Stimulated activated CD4-positive, alpha-beta T cell treated with anti-CD3 and anti-CD28 coated beads, Interleukin-12 subunit alpha, Interleukin-12 subunit beta, amount 100 ng/mL, for 24 hours (primary cell): ENCODE data around the gene CLOCK.
A peak's percentile ranks its signal among the peaks of the same experiment; 100 is the strongest.
"Not testable (repeated sequence)": the region's sequence is repeated elsewhere in the genome, so short reads cannot be mapped to it uniquely, and the experiment has no call there.

Experiments used
- DNase-seq, 2 experiments: peaks; one replicate each; pipeline ENCODE4 v3.0.0-alpha.2; 2020; ENCODE audit warnings: low read depth in 2 of 2

Gene CLOCK

GRCh38 chr4:55546756-55547465, at the start of gene CLOCK:
CLOCK (minus strand) TSS chr4:55546909; CDS start chr4:55482785, 64,124 bp downstream.
- DNase-seq = peak; percentile 70 to 81

DNA sequence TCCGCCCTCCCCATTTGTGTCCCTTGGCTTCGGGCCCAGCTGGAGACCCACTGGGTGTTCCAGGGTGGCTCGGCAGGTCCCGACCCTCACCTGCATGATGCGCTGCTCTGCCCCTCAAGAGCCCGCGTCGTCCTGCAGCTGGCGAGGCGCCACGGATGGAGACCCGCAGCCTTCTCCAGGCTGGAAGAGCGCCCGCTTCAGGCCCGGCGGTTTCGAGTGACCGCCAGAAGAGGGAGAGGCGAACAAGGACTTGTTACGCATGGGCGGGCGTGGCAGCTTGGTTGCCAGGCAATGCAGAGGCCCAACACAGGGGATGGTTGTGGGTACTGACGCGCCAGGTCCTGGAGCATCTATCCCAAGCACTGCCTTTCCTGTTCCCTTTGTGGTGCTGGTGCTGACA, 45.3 kb upstream of the CLOCK start, which contains the start of gene PDCL2:
TSS of gene PDCL2 (minus strand) at position 232 of the 400 bp plus-strand sequence. CDS start at position 96, 136 bp downstream.
- DNase-seq = no peak

- no peak for DNase-seq
Measured at GRCh38 chr4:55588160-55588559, 41.5 kb upstream of the CLOCK start.

GRCh38 chr4:55582773-55583172, 36.1 kb upstream of the CLOCK start:
- DNase-seq = not testable (repeated sequence)

DNA sequence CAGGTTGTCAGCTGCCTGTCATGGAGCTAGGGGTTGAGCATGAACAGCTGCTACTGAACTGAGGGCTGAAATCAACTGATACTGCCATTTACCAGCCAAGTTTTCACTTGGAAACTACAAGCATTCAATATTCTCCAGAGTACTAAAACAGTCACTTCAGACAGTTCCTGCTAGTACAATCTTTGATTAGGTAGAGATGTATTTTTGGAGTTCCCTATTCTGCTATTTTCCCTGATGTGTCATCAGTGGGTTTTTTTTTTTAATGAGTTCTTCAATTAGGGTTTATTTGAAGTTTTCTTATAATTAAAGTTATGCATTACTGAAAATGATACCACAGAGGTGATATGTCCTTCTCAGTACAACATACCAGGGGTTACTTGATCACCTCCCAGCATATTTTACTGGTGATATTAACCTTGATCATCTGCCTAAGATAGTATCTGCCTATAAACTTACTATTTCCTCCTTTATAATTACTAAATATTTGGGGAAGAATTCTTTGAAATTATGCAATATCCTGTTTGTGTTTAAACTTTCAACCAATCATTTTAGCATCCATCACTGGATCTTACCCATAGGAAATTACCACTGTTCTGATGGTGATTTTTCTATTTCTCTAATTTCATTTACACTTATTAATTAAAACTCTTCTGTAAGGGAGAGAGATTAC, 31.8 kb upstream of the CLOCK start:
- DNase-seq = no peak

GRCh38 chr4:55575513-55575912, 28.8 kb upstream of the CLOCK start:
- no peak for DNase-seq

DNA sequence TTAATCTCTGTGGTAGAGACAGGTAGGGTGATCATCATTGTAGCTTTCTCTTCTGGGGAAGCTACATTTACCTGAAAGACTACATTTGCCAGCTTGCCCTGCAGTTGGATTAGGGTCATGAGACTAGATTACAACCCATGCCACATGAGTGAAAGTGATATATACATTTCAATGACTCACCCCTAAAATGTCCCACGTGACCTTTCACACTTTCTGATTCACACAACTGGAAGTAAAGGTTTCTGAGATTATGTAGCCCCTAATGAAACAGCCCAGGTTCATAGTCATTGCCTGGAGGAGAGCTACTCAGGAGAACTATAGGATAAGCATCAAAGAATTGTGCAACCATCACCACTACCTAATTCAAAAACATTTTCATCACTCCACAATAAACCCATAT, 27.5 kb upstream of the CLOCK start:
- no peak for DNase-seq

DNA sequence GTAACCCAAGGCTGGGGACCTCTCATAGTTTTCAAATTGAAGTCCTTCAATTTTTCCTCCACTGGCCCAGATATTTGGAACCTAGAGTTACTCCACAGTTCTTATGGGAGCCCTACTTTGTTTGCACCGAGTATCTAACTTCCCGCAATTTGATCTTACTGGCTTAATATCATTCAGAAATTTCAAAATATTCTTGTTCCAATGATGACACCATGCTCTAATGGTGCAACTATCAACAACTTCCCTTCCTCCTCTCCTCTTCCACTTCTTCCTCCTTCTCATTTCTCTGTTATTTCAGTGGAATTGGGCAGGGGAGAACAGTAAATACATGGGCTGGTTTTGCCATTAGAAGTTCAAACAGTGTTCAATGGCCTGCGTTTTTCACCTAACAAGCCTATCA, 25.1 kb upstream of the CLOCK start:
- no peak for DNase-seq

- no peak for DNase-seq
Measured at GRCh38 chr4:55568905-55569504, 22.3 kb upstream of the CLOCK start.

GRCh38 chr4:55561889-55562288, 15.2 kb upstream of the CLOCK start:
- DNase-seq = no peak

GRCh38 chr4:55560096-55560495, 13.4 kb upstream of the CLOCK start:
- no peak for DNase-seq

- no peak for DNase-seq
Measured at GRCh38 chr4:55554453-55555030, 7.8 kb upstream of the CLOCK start.

- no peak for DNase-seq
Measured at GRCh38 chr4:55553441-55554201, 6.9 kb upstream of the CLOCK start.

DNA sequence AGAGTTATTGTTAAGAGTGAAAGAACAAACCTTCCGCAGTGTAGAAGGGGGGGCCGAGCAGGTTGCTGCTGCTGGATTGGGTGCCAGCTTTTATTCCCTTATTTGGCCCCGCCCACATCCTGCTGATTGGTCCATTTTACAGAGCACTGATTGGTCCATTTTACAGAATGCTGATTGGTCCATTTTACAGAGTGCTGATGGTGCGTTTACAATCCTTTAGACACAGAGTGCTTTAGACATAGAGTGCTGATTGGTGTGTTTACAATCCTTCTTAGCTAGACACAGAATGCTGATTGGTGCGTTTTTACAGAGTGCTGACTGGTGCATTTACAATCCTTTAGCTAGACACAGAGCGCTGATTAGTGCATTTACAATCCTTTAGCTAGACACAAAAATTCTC, 5.3 kb upstream of the CLOCK start:
- DNase-seq = not testable (repeated sequence)

DNA sequence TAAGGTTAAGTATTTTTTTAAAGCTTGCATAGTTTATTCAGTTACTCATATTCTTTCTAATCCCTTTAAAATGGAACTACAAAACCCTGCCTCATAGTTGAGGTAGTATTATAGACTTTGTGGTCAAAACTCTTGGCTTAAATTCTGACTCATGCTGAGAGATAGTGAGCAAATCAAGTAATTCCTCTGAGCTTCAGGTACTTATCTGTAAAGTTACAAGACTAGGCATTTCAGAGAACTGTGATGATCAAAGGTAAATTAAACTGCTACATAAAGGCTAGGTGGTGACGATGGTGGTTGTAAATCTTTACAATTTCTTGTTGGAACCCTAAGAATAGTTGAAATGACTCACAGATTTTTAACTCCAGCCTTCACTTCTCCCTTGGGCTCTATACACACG, 3.2 kb upstream of the CLOCK start:
- DNase-seq = no peak

GRCh38 chr4:55547918-55548317, 1.2 kb upstream of the CLOCK start:
- DNase-seq = no peak

GRCh38 chr4:55547466-55547770, 709 bp upstream of the CLOCK start:
- no peak for DNase-seq

DNA sequence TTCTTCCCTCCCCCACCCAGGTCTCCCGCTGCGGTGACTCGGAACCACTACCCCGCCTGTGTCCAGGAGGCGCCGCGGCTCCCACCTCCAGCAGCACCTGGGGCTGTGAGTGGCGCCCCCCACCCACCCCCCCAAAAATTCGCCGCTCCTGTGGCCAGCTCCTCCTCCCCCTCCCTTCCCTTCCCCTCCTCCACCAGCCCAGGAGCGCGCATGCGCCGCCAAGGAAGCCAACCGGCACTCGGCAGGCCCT, 278 bp downstream of the CLOCK start:
- no peak for DNase-seq

DNA sequence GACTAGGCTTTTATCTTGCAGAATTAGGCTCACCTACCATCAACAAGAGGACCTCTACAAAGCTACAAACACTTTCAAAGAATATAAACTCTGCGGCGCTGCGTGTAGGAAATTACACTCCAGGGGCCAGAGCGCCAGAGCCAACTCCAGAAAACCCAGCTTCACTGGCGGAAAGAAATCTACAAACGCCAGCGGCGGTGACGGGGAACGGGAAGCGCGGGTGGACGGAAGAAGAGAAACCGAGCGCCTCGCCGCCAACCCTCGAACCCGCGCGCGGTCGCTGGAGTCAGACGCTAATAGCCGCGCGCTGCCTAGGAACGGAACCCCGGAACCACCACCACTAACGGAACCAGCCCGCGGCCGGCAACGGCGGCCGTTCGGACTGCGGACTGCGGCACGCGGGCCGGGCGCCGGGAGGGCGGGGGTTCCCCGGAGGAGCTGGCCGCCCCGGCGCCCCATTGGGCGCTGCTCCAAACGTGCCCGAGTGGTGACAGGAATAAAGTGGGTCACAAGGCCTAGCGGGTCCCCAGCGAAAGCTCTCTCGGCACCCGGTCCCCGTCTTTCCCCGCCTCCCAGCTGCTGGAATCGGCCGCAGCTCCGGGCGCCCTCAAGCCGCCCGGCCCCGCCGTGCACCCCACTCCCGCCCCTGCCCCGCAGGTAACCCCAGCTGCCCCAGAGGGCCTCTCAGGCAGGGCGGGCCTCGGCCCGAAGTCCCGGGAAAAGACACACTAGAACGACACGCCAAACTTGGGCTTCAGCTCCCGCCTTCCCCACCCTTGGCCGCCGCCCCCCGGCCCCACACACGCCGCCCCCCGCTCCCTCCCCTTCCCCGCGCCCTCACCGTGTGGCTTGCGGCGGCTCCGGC, 836 bp downstream of the CLOCK start:
- peak; percentile 50 to 51 for DNase-seq

GRCh38 chr4:55545151-55545550, 1.6 kb downstream of the CLOCK start:
- no peak for DNase-seq

DNA sequence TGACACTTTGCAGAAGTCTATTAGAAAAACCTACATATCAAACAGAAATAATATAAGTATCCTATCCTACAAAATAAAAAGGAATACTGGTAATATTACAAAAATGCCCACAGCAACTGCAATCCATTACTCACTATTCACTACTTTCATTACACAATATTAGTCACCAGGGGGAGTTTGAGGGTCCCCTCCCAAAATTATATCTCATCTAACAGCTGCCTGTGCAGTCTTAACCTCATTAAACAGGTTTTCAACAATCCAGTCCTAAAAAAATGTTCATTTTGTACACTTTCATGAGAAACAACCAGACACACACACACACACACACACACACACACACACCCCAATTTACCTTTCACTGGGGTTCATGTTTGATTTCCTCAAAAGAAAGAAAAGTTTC, 2.9 kb downstream of the CLOCK start:
- no peak for DNase-seq
